Measurements from ENCODE around the gene SH2D6.
"Not testable (repeated sequence)": the region's sequence is repeated elsewhere in the genome, so short reads cannot be mapped to it uniquely, and the experiment has no call there.

Gene SH2D6

GRCh38 chr2:85437488-85438200, 19.1 kb downstream of the SH2D6 start:
- no peaks in the 10 kb centered on the region for H3K27me3 Mint-ChIP-seq (ENCODE audit: low read depth)
- H3K4me3 Mint-ChIP-seq: peak overlapping the region; percentile 86
- H3K36me3 Mint-ChIP-seq (ENCODE audit: low read depth): no peaks in the 10 kb centered on the region

GRCh38 chr2:85438201-85439024, 19.9 kb downstream of the SH2D6 start:
- peak overlapping the region; percentile 81 for H3K4me3 Mint-ChIP-seq
- no peaks in the 10 kb centered on the region for H3K27me3 Mint-ChIP-seq (ENCODE audit: low read depth)
- no peaks in the 10 kb centered on the region for H3K36me3 Mint-ChIP-seq (ENCODE audit: low read depth)
- H3K9me3 Mint-ChIP-seq: no peaks in the 10 kb centered on the region
- H3K4me1 Mint-ChIP-seq (ENCODE audit: low read depth): peaks cover 24% of the 10 kb centered on the region
- peak overlapping the region; percentile 94 for H3K27ac Mint-ChIP-seq

More at GRCh38 chr2:85437488-85438200, 19.1 kb downstream of the SH2D6 start:
- H3K4me1 Mint-ChIP-seq (ENCODE audit: low read depth): peaks cover 24% of the 10 kb centered on the region
- H3K27ac Mint-ChIP-seq: peak overlapping the region; percentile 94
- no peaks in the 10 kb centered on the region for H3K9me3 Mint-ChIP-seq

- Mint-ChIP-seq H3K27ac (peak overlapping the region; percentile 65), H3K9me3 (no peaks in the 10 kb centered on the region), H3K4me1 (ENCODE audit: low read depth) (peaks cover 24% of the 10 kb centered on the region), H3K36me3 (ENCODE audit: low read depth) (no peaks in the 10 kb centered on the region), H3K4me3 (no peak overlapping the region), H3K27me3 (ENCODE audit: low read depth) (no peaks in the 10 kb centered on the region)
These were observed 20.5 kb downstream of the SH2D6 start for GRCh38 chr2:85439025-85439472.

- peaks cover 24% of the 10 kb centered on the region for H3K4me1 Mint-ChIP-seq (ENCODE audit: low read depth)
- H3K4me3 Mint-ChIP-seq: peak overlapping the region; percentile 10
- H3K36me3 Mint-ChIP-seq (ENCODE audit: low read depth); H3K27me3 Mint-ChIP-seq (ENCODE audit: low read depth); H3K9me3 Mint-ChIP-seq: not testable (repeated sequence)
- peak overlapping the region; percentile 84 for H3K27ac Mint-ChIP-seq
These were observed 21.1 kb downstream of the SH2D6 start for GRCh38 chr2:85439569-85439968.

GRCh38 chr2:85439986-85440385, 21.5 kb downstream of the SH2D6 start:
- peaks cover 24% of the 10 kb centered on the region for H3K4me1 Mint-ChIP-seq (ENCODE audit: low read depth)
- H3K9me3 Mint-ChIP-seq: no peaks in the 10 kb centered on the region
- H3K4me3 Mint-ChIP-seq: peak overlapping the region; percentile 58
- peak overlapping the region; percentile 84 for H3K27ac Mint-ChIP-seq
- no peaks in the 10 kb centered on the region for H3K36me3 Mint-ChIP-seq (ENCODE audit: low read depth)
- H3K27me3 Mint-ChIP-seq (ENCODE audit: low read depth): no peaks in the 10 kb centered on the region

- Mint-ChIP-seq H3K36me3 (ENCODE audit: low read depth) (no peaks in the 10 kb centered on the region), H3K4me3 (no peak overlapping the region), H3K4me1 (ENCODE audit: low read depth) (peaks cover 26% of the 10 kb centered on the region), H3K9me3 (no peaks in the 10 kb centered on the region), H3K27ac (peak overlapping the region; percentile 26), H3K27me3 (ENCODE audit: low read depth) (no peaks in the 10 kb centered on the region)
These were observed 22.2 kb downstream of the SH2D6 start for GRCh38 chr2:85440729-85441128.

- H3K27me3 Mint-ChIP-seq (ENCODE audit: low read depth): no peaks in the 10 kb centered on the region
- H3K4me3 Mint-ChIP-seq: no peak overlapping the region
- no peak overlapping the region for H3K27ac Mint-ChIP-seq
- no peaks in the 10 kb centered on the region for H3K9me3 Mint-ChIP-seq
- peaks cover 23% of the 10 kb centered on the region for H3K4me1 Mint-ChIP-seq (ENCODE audit: low read depth)
- H3K36me3 Mint-ChIP-seq (ENCODE audit: low read depth): no peaks in the 10 kb centered on the region
These were observed 23.4 kb downstream of the SH2D6 start for GRCh38 chr2:85441864-85442263.

GRCh38 chr2:85444629-85445172, 26.2 kb downstream of the SH2D6 start:
- no peaks in the 10 kb centered on the region for H3K36me3 Mint-ChIP-seq (ENCODE audit: low read depth)
- H3K27ac Mint-ChIP-seq: no peak overlapping the region
- peaks cover 6% of the 10 kb centered on the region for H3K4me1 Mint-ChIP-seq (ENCODE audit: low read depth)

GRCh38 chr2:85445316-85446295, 27.1 kb downstream of the SH2D6 start:
- Mint-ChIP-seq H3K4me3 (no peak overlapping the region), H3K36me3 (ENCODE audit: low read depth) (no peaks in the 10 kb centered on the region), H3K27me3 (ENCODE audit: low read depth) (no peaks in the 10 kb centered on the region), H3K9me3 (no peaks in the 10 kb centered on the region), H3K4me1 (ENCODE audit: low read depth) (peaks cover 3% of the 10 kb centered on the region), H3K27ac (no peak overlapping the region)

More at GRCh38 chr2:85444629-85445172, 26.2 kb downstream of the SH2D6 start:
- Mint-ChIP-seq H3K4me3 (no peak overlapping the region), H3K27me3 (ENCODE audit: low read depth) (no peaks in the 10 kb centered on the region), H3K9me3 (no peaks in the 10 kb centered on the region)

GRCh38 chr2:85446296-85447221, 28.0 kb downstream of the SH2D6 start:
- Mint-ChIP-seq H3K4me1 (ENCODE audit: low read depth) (peaks cover 3% of the 10 kb centered on the region), H3K9me3 (no peaks in the 10 kb centered on the region), H3K36me3 (ENCODE audit: low read depth) (no peaks in the 10 kb centered on the region), H3K4me3 (no peak overlapping the region), H3K27ac (no peak overlapping the region), H3K27me3 (ENCODE audit: low read depth) (no peaks in the 10 kb centered on the region)

GRCh38 chr2:85447222-85447585, 28.7 kb downstream of the SH2D6 start:
- H3K4me3 Mint-ChIP-seq: no peak overlapping the region
- H3K9me3 Mint-ChIP-seq: no peaks in the 10 kb centered on the region
- H3K4me1 Mint-ChIP-seq (ENCODE audit: low read depth): peaks cover 3% of the 10 kb centered on the region
- no peaks in the 10 kb centered on the region for H3K36me3 Mint-ChIP-seq (ENCODE audit: low read depth)
- H3K27me3 Mint-ChIP-seq (ENCODE audit: low read depth): no peaks in the 10 kb centered on the region
- H3K27ac Mint-ChIP-seq: no peak overlapping the region

GRCh38 chr2:85448461-85449213, 30.1 kb downstream of the SH2D6 start:
- H3K27me3 Mint-ChIP-seq (ENCODE audit: low read depth): no peaks in the 10 kb centered on the region
- H3K9me3 Mint-ChIP-seq: no peaks in the 10 kb centered on the region
- H3K36me3 Mint-ChIP-seq (ENCODE audit: low read depth): no peaks in the 10 kb centered on the region
- peaks cover 3% of the 10 kb centered on the region for H3K4me1 Mint-ChIP-seq (ENCODE audit: low read depth)
- H3K27ac Mint-ChIP-seq: no peak overlapping the region
- H3K4me3 Mint-ChIP-seq: no peak overlapping the region

- H3K4me1 Mint-ChIP-seq (ENCODE audit: low read depth): peaks cover 3% of the 10 kb centered on the region
These were observed 30.7 kb downstream of the SH2D6 start for GRCh38 chr2:85449214-85449588.

More at GRCh38 chr2:85449214-85449588, 30.7 kb downstream of the SH2D6 start:
- Mint-ChIP-seq H3K27ac (no peak overlapping the region), H3K9me3 (no peaks in the 10 kb centered on the region), H3K4me3 (no peak overlapping the region), H3K27me3 (ENCODE audit: low read depth) (no peaks in the 10 kb centered on the region), H3K36me3 (ENCODE audit: low read depth) (no peaks in the 10 kb centered on the region)
